Articular chondrocyte of knee joint (primary cell): ENCODE measurements around the gene GATM. TPM values are rescaled to one million over a fixed set of nuclear protein-coding genes. Genes with fewer than 3 reads are reported as not detected.

ENCODE experiments used
- small RNA-seq: library from RNA; depleted of rRNA; stranded (forward); fragments of <200 nt; gene quantifications from one replicate; pipeline ENCODE3, GENCODE V24; 2012
- total RNA-seq: library from RNA; depleted of rRNA; stranded (reverse); fragments of >200 nt; gene quantifications from 2 replicates; pipeline ENCODE4 v1.2.3, GENCODE V29; 2012

Gene GATM
- total RNA-seq: 0.39 and 0.76 TPM in 2 replicates

DNA sequence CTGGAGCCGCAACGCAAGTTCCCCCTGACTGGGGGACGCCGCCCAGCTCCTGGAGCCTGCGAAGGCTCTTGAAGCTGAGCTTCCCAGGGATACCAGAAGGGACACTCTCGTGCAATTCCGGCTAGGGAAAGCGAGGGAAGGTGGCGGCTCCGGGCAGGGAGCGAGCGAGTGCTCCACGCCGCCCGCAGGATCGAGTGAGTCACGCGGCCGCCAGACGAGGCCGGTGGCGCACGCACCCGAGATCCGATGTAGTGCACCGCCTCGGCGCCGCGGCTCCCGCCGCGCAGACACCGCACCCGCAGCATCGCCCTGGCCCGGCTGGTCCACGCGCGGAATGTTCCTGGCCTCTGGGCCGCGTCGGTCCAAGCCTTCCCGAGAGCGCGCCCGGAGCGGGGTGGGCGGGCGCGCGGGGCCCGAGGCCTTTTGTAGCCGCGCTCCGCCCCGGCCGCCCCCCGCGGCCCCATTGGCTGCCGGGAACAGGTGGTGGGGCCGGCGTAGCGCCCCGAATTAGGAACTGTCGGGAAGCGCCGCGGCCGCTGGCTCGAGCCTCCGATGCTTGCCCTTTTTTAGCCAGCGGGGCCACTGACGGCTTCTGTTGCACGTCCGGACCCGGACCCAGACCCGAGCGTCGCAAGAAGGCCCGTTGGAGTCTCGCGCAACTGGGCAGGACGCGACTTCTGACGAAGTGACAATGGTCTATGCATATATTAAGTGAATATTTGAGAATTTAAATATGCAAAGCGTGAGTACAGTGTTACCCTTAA, at the start of gene GATM:
TSS of gene GATM (minus strand) at position 396 of the 764 bp plus-strand sequence. CDS start at position 305, 91 bp downstream.

Small RNA genes lying within 50 kb of the gene (small RNA-seq; reads per million reads assigned to genes)
- gene RNU6-953P: not detected

Other genes starting within 250 kb of the GATM start
- under 0.01 TPM in 2 replicates for gene DUOXA1, start 248.7 kb downstream of the GATM start, total RNA-seq
- under 0.01 and 0.13 TPM in 2 replicates for gene DUOX1, start 248.6 kb downstream of the GATM start, total RNA-seq
- gene SHF, start 190.6 kb downstream of the GATM start, total RNA-seq: 4.6 and 5.5 TPM in 2 replicates
- not detected in 2 replicates for gene SLC28A2, start 126.3 kb downstream of the GATM start, total RNA-seq
- gene SLC30A4, start 144.2 kb upstream of the GATM start, total RNA-seq: 18.6 and 25.7 TPM in 2 replicates
- gene BLOC1S6, start 208.8 kb upstream of the GATM start, total RNA-seq: 134 and 152 TPM in 2 replicates